GM18858 (cell line): ENCODE data around the gene FOXP1.

Experiments used
- ATAC-seq: cut with Tn5 transposase; IDR thresholded peaks from one replicate; pipeline ENCODE4 v1.9.1; 2021; ENCODE audit not compliant: unreplicated experiment

The FOXP1 gene

DNA sequence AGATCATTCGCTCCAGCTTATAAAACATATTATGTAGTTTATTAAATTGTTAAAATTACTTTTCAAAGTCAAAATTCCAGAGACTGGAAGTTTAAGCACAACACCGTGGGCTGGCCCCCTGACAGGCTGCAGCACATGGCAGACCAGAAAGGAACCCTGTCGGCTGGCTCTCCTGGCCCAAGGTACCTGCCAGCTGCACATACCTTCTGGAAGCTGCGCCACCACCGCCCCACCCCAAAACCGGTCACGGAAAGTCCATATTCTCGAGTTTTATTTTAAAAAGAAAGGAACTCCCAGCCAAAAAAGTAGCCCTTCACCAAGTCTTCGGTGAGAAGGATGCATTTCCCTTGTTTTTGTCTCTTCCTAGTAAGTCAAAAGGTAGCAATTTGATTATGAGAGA lies 94.6 kb downstream of the FOXP1 start:
- ATAC-seq: no peak

DNA sequence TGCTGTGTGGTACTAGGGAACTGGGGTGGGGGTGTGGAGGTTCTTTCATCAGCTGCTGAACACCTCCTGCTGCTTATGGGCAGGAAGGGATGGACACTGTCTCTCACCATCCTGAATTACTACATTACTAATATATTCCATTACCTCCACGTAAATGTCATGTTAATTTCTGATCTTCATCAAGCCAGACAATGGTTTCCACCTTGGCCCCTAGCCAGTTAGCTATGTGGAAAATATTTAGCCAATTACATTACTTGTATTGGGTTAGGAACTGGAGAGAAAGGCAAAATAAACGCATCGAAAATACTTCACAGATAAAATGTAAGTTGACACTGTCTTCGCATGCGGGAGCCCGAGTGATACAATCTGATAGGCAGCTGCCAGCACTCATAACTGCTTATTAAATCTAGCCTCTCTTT lies 95.1 kb downstream of the FOXP1 start:
- no peak for ATAC-seq

GRCh38 chr3:71487418-71487817 lies 96.1 kb downstream of the FOXP1 start:
- ATAC-seq: no peak

DNA sequence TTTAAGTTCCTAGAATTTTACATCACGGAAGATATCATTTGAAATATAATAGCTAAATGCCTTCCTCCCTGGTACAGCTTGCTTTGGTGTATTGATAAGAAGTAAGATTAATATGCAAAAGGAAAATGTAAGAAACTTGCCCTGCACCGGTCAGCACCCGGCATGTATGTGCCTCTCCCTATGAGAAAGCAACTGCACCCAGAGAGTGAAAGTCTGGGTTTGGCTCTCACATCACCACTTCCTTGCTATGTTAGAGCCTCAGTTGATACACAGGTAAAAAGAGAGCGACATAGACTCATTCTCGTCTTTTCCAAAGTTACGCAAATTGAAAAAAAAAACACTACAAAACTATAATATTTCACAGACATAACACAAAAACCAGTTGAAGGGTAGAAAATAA lies 96.7 kb downstream of the FOXP1 start:
- ATAC-seq: no peak

DNA sequence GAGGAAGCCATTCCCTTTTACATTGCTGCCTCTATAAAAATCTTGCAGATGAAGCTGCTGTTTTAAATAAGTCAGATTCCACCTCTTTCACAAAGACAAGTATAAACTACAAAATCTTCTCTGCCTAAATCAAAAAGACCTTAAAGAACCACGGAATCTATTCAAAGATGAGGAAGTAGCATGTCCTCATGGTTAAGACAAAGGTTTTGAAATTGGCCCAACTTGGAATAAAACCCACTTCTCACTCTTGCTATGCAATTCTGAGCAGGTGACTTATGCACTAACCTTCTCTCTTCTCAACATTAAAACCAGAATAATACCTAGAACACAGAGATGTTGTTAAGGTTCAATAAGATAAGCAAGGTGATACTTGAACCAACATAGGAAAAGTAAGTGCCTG lies 97.6 kb downstream of the FOXP1 start:
- no peak for ATAC-seq

DNA sequence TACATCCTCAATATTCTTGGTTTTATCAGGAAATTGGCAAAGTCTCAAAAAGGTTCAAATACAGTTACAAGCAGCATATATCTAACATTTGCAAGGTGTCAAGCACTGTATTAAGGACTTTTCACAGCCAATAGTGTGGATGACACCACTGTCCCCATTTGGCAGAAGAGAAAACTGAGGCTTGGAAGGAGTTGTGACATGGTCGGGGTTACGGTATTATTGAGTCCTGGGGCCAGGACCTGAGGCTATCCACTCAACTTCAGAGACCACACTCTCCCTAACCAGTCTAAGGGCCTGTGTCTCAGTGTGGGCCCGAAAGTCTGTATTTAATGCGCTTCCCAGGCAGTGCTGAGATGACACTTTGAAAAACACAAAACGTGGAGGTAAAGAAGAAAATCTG lies 99.1 kb downstream of the FOXP1 start:
- no peak for ATAC-seq

DNA sequence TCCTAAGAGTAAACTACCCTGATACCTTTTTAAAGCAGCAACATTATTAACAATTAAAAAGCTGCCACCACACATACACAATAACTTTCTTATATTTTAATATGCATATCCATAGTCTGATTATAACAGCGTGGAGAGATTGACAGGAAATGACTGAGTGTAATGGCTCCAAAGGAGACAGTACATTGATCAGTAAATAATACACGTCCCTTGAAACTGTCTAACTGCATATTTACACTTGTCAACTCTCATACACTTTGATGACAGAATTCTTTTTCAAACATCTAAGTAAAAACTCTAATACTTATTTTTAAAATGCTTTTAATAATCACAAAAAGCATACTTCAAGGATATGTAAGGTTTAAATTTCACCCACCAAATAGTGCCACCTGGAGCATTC lies 99.5 kb downstream of the FOXP1 start:
- no peak for ATAC-seq

DNA sequence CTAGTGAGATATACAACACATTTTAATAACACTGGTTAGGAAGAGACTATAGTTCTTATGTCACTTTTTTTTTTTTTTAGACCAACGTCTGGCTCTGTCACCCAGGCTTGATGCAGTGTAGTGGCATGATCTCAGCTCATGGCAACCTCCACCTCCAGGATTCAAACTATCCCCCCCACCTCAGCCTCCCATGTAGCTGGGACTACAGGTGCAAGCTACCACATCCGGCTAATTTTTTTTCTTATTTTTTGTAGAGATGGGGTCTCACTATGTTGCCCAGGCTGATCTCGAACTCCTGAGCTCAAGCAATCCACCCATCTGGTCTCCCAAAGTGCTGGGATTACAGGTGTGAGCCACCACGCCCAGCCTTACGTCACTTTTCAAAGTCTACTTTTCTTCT lies 100.8 kb downstream of the FOXP1 start:
- no peak for ATAC-seq

GRCh38 chr3:71478568-71478967 lies 105.0 kb downstream of the FOXP1 start:
- ATAC-seq: no peak

- no peak for ATAC-seq
Measured at GRCh38 chr3:71476950-71477349, 106.6 kb downstream of the FOXP1 start.

GRCh38 chr3:71469138-71469435 lies 114.4 kb downstream of the FOXP1 start:
- ATAC-seq: no peak

DNA sequence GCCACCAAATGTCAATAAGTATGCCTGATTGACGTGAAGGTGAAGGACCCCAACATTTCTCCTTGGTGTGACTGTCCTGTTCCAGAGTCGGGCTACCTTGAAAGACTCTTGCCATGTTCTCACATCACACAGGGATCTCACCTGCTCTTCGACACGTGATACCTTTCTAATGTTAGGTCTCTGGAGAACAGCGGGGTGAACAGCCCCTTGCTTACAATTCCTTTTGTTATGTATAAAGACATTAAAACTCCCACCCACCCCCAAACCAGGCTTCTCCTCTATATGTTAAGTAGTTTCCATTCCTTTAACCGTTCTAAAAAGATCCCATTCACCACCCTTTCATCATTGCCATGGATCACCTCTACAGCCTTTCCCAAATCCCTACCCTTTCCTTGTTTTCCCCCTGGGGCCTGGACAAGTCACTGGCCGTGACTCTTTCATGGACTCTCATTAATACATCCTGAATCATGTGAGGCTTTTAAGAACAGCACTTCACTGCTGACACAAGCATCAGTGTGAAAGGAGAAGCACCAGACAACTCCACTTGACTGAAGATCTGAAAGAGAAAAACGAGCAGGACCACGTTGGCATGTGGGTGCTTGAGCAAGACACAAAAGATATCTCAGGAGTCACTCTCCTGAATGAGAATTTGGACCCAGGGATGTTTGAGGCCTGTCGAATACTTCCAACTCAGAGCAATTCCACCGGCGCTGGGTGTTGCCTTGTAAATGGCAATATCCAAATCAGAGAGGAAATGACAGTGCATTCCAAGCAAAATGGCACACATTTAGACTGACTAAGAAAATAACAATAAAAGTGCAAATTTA lies 115.0 kb downstream of the FOXP1 start:
- ATAC-seq: no peak

DNA sequence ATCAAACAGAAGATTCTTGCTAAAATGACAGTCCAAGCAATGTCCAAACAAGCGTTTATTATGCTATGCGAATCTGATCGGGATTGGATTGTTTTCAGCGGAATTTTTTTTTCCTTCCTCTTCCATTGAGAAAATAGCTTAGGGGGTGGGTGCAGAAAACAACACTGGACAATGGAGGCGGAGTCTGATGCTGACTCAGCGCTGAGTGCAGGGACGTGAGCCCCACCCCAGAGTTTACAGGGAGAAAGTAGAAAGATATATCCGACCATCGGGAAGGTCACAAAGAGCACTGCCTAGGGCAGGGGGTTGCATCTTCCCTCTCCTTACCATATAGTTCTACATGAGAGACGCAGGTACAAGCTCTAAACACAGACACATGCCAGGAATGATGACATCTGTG lies 117.0 kb downstream of the FOXP1 start:
- no peak for ATAC-seq

GRCh38 chr3:71465371-71466036 lies 118.0 kb downstream of the FOXP1 start:
- ATAC-seq: no peak

DNA sequence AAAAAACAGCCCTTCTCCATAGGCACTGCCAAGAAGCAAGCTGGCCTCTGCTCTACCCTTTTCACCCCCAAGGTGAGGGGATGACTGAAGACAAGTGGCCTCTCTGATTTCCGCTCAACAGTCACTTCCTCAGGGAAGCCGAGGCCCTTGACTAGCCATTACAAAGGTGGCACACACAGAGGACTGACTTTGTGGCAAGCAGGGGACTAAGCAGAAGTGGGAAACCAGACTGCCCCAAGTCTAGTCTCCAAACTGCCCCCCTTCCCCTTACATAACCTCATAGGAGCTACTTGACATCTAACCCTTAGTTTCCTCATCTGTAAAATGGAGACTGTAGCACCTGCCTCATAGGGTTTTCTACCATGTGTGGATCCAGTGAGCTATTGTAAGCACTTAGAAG lies 118.9 kb downstream of the FOXP1 start:
- ATAC-seq: no peak

- ATAC-seq: no peak
Measured at GRCh38 chr3:71463617-71464016, 119.9 kb downstream of the FOXP1 start.

DNA sequence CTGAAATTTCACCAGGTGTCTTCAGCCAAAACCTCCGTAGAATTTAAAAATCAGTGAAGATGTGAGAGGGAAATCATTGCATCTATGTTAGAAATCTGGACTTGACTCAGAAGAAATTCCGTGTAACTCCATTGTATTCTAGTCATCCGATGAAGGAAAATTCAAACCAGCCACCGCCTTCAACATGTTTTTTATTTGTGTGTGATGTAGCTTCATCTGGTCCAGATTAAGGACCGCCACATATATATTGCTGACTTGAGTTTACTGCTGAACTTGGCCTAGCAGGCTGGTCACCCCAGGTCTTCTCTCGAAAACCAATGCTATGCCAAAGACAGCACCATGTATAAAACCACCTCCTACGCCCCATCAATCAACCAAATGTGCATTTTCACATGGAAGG lies 120.9 kb downstream of the FOXP1 start:
- ATAC-seq: no peak

- ATAC-seq: no peak
Measured at GRCh38 chr3:71461749-71462483, 121.6 kb downstream of the FOXP1 start.

DNA sequence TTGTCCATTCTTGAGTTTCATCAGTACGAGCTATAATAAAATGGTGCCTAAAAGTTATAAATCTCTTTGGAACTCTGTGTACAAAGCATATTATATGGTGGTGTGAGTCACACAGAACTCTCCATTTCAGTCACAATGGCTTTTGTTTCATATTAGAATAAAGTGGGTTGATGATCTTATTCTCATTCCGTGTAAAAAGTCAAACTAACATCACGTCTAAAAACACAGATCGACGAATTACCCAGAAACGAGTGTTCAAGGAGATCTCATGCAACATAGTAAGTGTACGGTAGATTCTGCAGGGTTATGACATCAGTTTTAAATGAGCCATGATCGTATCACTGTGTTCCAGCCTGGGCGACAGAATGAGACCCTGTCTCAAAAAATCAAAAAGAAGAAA lies 122.4 kb downstream of the FOXP1 start:
- no peak for ATAC-seq

DNA sequence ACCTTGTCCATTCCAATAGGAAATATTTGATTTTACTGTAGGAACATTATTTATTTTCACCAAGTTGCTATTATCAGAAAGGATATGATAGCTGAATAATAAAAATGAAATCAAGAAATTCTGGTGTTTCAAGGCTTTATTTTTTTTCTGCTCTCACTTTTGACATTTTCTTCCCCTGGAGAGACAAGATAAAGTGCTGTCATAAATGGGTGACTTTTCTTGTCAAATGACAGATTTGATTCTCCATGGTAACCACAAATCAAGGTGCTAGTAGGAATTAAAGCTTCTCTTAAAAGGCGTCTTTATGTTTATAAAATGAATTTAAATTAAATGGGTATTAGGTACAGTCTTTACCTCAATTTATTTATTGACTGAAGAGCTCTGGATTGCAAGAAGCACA lies 124.6 kb downstream of the FOXP1 start:
- no peak for ATAC-seq

GRCh38 chr3:71456826-71457225 lies 126.7 kb downstream of the FOXP1 start:
- ATAC-seq: no peak

DNA sequence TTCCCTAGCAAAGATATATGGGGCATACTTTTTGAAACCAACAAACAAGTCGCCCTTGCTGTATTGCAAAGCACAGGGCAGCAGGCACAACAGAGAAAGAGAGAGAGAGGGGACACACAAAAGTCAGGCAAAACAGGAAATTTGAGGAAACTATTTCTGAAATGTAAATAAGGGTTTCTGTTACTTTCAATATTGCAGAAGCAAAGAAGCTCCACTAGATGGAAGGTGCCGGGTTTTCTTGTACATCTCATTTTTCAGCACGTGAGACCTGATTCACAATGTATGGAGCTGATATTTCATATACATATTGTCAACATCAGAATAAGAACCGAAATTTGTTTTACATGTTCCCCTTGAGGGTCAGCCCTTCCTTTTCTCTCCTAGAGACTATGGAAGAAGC lies 127.4 kb downstream of the FOXP1 start:
- ATAC-seq: no peak
